HCT116 (cell line): ENCODE results near the gene DDX10. TPM values are rescaled to one million over a fixed set of nuclear protein-coding genes. Genes with fewer than 3 reads are reported as not detected.

Experiments
- ATAC-seq: fragments of 200-7000 bp; cut with Tn5 transposase; 2 replicates; pipeline ENCODE4 v1.9.1; 2020; ENCODE audit warnings: mild to moderate bottlenecking, moderate library complexity
- BruUV-seq: library from RNA; stranded (reverse); fragments of 400-500 nt; replicated peaks from 2 replicates; lab custom pipeline; 2021; lab: Mats Ljungman, UMichigan
- CTCF ChIA-PET: fragments of 300-600 bp; sonication (Branson Sonifier 250); formaldehyde crosslinking; loops from one replicate; lab custom pipeline; 2021; ENCODE audit warnings: antibody characterized with exemption; lab: Charles Lee
- POLR2A ChIA-PET: fragments of 300-600, 350-600 bp; sonication (Branson Sonifier 250); formaldehyde crosslinking; loops from one replicate; lab custom pipeline; 2021; ENCODE audit warnings: antibody characterized with exemption; lab: Charles Lee
- RAD21 ChIA-PET, 2 experiments: fragments of 300-600 bp; sonication (Branson Sonifier 250); formaldehyde crosslinking; loops; one replicate each; lab custom pipeline; 2023; ENCODE audit warnings: low total read pairs in 2 of 2; ENCODE audit not compliant: uncharacterized antibody in 2 of 2, unreplicated experiment in 2 of 2, low non-redundant PET in 1 of 2; lab: Charles Lee
- DNase-seq: peaks from one replicate; pipeline ENCODE4 v3.0.0-alpha.2; 2010; ENCODE audit warnings: low read depth, low spot score
- H2AFZ ChIP-seq: fragments of 200-600 bp; shearing (Covaris generic), sonication (generic); 2 replicates; pipeline ENCODE4 v1.6.1; 2017; ENCODE audit warnings: low read depth, mixed run types, mixed read lengths, antibody characterized with exemption, low read length; ENCODE audit not compliant: poor library complexity, severe bottlenecking
- H3K27ac ChIP-seq: 2 replicates; pipeline ENCODE4 v1.5.1; 2012; ENCODE audit warnings: low read depth, low read length
- H3K27me3 ChIP-seq: fragments of 200-600 bp; sonication (generic); 2 replicates; pipeline ENCODE4 v1.6.1; 2016; ENCODE audit warnings: mixed run types, low read length, mixed read lengths; ENCODE audit not compliant: insufficient read depth
- H3K36me3 ChIP-seq, 2 experiments: fragments of 200-500 bp in 1 of 2; fragments of 200-600 bp in 1 of 2; sonication (Bioruptor generic) in 1 of 2; sonication (generic) in 1 of 2; 2 replicates each; pipeline versions ENCODE4 v1.5.1 to v1.6.1; 2014 to 2016; ENCODE audit warnings: low read length in 2 of 2, inconsistent platforms in 1 of 2, mixed read lengths in 1 of 2, mixed run types in 1 of 2; ENCODE audit not compliant: insufficient read depth in 2 of 2, control insufficient read depth in 1 of 2
- H3K4me1 ChIP-seq, 2 experiments: fragments of 200-600 bp in 1 of 2; sonication (generic) in 1 of 2; 2 replicates each; pipeline versions ENCODE4 v1.5.1 to v1.6.1; 2012 to 2017; ENCODE audit warnings: low read length in 2 of 2, inconsistent platforms in 1 of 2, mild to moderate bottlenecking in 1 of 2, mixed read lengths in 1 of 2, mixed run types in 1 of 2, moderate library complexity in 1 of 2; ENCODE audit not compliant: insufficient read depth in 2 of 2, control insufficient read depth in 1 of 2
- H3K4me2 ChIP-seq: fragments of 200-600 bp; sonication (generic); 2 replicates; pipeline ENCODE4 v1.6.1; 2017; ENCODE audit warnings: mixed run types, low read length, mixed read lengths
- H3K4me3 ChIP-seq, 2 experiments: fragments of 200-600 bp in 1 of 2; sonication (generic) in 1 of 2; replicated peaks in 1 of 2; 2 replicates each; pipeline ENCODE4 v1.5.1; 2011 to 2016; ENCODE audit warnings: low read length in 2 of 2, control low read depth in 1 of 2, low read depth in 1 of 2, mild to moderate bottlenecking in 1 of 2, mixed read lengths in 1 of 2, mixed run types in 1 of 2
- H3K79me2 ChIP-seq: fragments of 200-600 bp; sonication (generic); 2 replicates; pipeline ENCODE4 v1.6.1; 2017; ENCODE audit warnings: mild to moderate bottlenecking, mixed run types, low read length, moderate library complexity, mixed read lengths; ENCODE audit not compliant: insufficient read depth
- H3K9ac ChIP-seq: fragments of 200-600 bp; sonication (generic); 2 replicates; pipeline ENCODE4 v1.6.1; 2016; ENCODE audit warnings: low read length, mixed read lengths
- H3K9me2 ChIP-seq: fragments of 200-600 bp; sonication (generic), shearing (Covaris generic); 2 replicates; pipeline ENCODE4 v1.6.1; 2017; ENCODE audit warnings: mixed run types, mild to moderate bottlenecking, moderate library complexity; ENCODE audit not compliant: insufficient read depth
- H3K9me3 ChIP-seq, 2 experiments: fragments of 200-500 bp in 1 of 2; fragments of 200-600 bp in 1 of 2; sonication (Bioruptor generic) in 1 of 2; sonication (generic) in 1 of 2; 2 replicates each; pipeline ENCODE4 v1.6.1; 2014 to 2017; ENCODE audit warnings: low read length in 2 of 2, mixed read lengths in 2 of 2, inconsistent platforms in 1 of 2, low read depth in 1 of 2, mild to moderate bottlenecking in 1 of 2, mixed run types in 1 of 2, moderate library complexity in 1 of 2; ENCODE audit not compliant: control insufficient read depth in 1 of 2, insufficient read depth in 1 of 2
- H4K20me1 ChIP-seq: fragments of 200-600 bp; sonication (generic), shearing (Covaris generic); 2 replicates; pipeline ENCODE4 v1.6.1; 2017; ENCODE audit warnings: mixed run types, mild to moderate bottlenecking, moderate library complexity; ENCODE audit not compliant: insufficient read depth
- CBX3 ChIP-seq: IDR thresholded peaks from 2 replicates; pipeline ENCODE4 v1.6.1; 2012; ENCODE audit warnings: low read depth
- EZH2 ChIP-seq: fragments of 200-600 bp; sonication (generic); IDR thresholded peaks from 2 replicates; pipeline ENCODE4 v1.6.1; 2017; ENCODE audit warnings: antibody characterized with exemption, mixed run types
- EZH2phosphoT487 ChIP-seq: fragments of 200-600 bp; IDR thresholded peaks from 2 replicates; pipeline ENCODE4 v1.6.1; 2018; ENCODE audit warnings: antibody characterized with exemption, borderline replicate concordance
- JUND ChIP-seq: IDR thresholded peaks from 2 replicates; pipeline ENCODE4 v1.6.1; 2012
- MAX ChIP-seq: IDR thresholded peaks from 2 replicates; pipeline ENCODE4 v1.6.1; 2012
- POLR2A ChIP-seq: IDR thresholded peaks from 2 replicates; pipeline ENCODE4 v1.7.0; 2011; ENCODE audit warnings: borderline replicate concordance; ENCODE audit not compliant: insufficient read depth, insufficient read length; ENCODE audit errors: extremely low read depth
- REST ChIP-seq: IDR thresholded peaks from 2 replicates; pipeline ENCODE4 v1.6.1; 2012; ENCODE audit warnings: low read depth
- SRF ChIP-seq: IDR thresholded peaks from 2 replicates; pipeline ENCODE4 v1.6.1; 2012; ENCODE audit warnings: low read depth
- YY1 ChIP-seq: IDR thresholded peaks from 2 replicates; pipeline ENCODE4 v1.6.1; 2011; ENCODE audit warnings: low read length, low read depth, moderate library complexity, mild to moderate bottlenecking; ENCODE audit not compliant: insufficient replicate concordance; ENCODE audit errors: extremely low read depth
- ZNF274 ChIP-seq: fragments of 200-500 bp; sonication (Bioruptor generic); IDR thresholded peaks from 2 replicates; pipeline ENCODE4 v1.6.1; 2014; ENCODE audit warnings: mild to moderate bottlenecking, low read depth, low read length, inconsistent platforms
- intact Hi-C: fragments of 100-400 bp; cut with micrococcal nuclease; formaldehyde crosslinking; loops from 2 replicates; pipeline ENCODE4 v1.10.0; 2022
- total RNA-seq: library from RNA; stranded (reverse); gene quantifications from one replicate; pipeline ENCODE4 v1.2.1, GENCODE V29; 2021; ENCODE audit not compliant: unreplicated experiment

DDX10 gene
- total RNA-seq, 1 experiment from 2014 or later: 66.5 TPM

GRCh38 chr11:108757630-108758029 lies 92.8 kb downstream of the DDX10 start:
- H3K9me3 ChIP-seq: no peaks in the 10 kb centered on the region
- DNase-seq (no peak), ATAC-seq (no peak)
- H3K79me2 ChIP-seq: peaks cover 91% of the 10 kb centered on the region
- ChIA-PET POLR2A (no interaction called here), RAD21 (no interaction called here), CTCF (no interaction called here)
- no peaks in the 10 kb centered on the region for H3K27me3 ChIP-seq
- H3K9ac ChIP-seq: no peak overlapping the region
- no peak overlapping the region for H3K4me3 ChIP-seq
- no peak overlapping the region for H3K27ac ChIP-seq
- no peak overlapping the region for H2AFZ ChIP-seq
- no peak overlapping the region for H3K4me2 ChIP-seq
- no peaks in the 10 kb centered on the region for H3K4me1 ChIP-seq
- no peaks in the 10 kb centered on the region for H3K36me3 ChIP-seq
- intact Hi-C loops: no loop called here
- TF ChIP-seq YY1: no peak
- no TSS peak for BruUV-seq
- no peaks in the 10 kb centered on the region for H3K9me2 ChIP-seq
- H4K20me1 ChIP-seq: no peaks in the 10 kb centered on the region; the same call in 1 of the 2 replicates

GRCh38 chr11:108758458-108758857 lies 93.6 kb downstream of the DDX10 start:
- Histone ChIP-seq H3K4me1 (no peaks in the 10 kb centered on the region), H4K20me1 (peaks cover 2% of the 10 kb centered on the region; the same call in 1 of the 2 replicates), H3K27me3 (no peaks in the 10 kb centered on the region), H3K9ac (no peak overlapping the region), H3K9me2 (no peaks in the 10 kb centered on the region), H3K79me2 (peaks cover 91% of the 10 kb centered on the region), H2AFZ (no peak overlapping the region)
- BruUV-seq: no TSS peak
- ChIA-PET CTCF (no interaction called here), POLR2A (no interaction called here)
- DNase-seq (no peak), ATAC-seq (no peak)
- TF ChIP-seq ZNF274 (no peak), MAX (no peak), REST (no peak), EZH2phosphoT487 (no peak), SRF (no peak), POLR2A (no peak), JUND (no peak), EZH2 (no peak), CBX3 (no peak)
- TF ChIP-seq, all 23 proteins: peak for 0
- RAD21 ChIA-PET: no interaction called here
- Histone ChIP-seq H3K4me2 (no peak overlapping the region), H3K4me3 (no peak overlapping the region), H3K27ac (no peak overlapping the region), H3K36me3 (no peaks in the 10 kb centered on the region), H3K9me3 (no peaks in the 10 kb centered on the region)
- intact Hi-C loops: no loop called here
